Measurements from ENCODE around the gene CTSH.
"Not testable (repeated sequence)": the region's sequence is repeated elsewhere in the genome, so short reads cannot be mapped to it uniquely, and the experiment has no call there.

The CTSH gene

DNA sequence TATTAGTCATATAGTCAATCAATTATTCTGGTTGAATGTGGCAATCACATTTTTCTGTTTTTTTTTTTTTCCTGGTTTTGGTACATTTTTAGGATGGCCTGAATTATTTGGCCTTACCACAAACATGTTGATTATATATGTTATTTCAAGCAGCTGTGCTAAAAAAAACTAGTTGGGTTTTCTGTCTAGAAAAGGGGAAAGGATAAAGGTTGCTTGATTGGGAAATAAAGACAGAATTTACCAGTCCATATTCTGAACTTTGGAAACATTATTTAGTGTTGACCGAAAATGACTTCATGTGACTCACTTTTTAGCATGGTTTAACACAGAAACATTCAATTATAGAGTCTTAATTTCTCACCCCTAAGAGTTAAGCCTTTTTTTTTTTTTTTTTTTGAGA lies 64.0 kb downstream of the CTSH start:
- no peak for DNase-seq (ENCODE audit: low read depth)

DNA sequence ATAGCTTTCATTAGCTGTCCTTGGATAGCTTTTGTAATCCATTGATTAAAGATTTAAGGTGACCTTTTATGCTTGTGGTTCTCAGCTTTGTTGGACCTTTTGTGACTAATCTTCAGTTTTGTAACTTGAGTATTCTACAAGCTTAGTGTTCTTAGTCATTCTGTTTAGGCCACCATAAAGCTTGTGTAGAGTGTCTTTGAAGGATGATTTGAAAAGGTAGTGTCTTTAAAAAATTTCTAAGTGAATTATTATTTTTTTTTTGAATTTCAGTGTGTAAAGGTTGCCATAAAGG lies 64.7 kb downstream of the CTSH start:
- DNase-seq (ENCODE audit: low read depth), result no peak

DNA sequence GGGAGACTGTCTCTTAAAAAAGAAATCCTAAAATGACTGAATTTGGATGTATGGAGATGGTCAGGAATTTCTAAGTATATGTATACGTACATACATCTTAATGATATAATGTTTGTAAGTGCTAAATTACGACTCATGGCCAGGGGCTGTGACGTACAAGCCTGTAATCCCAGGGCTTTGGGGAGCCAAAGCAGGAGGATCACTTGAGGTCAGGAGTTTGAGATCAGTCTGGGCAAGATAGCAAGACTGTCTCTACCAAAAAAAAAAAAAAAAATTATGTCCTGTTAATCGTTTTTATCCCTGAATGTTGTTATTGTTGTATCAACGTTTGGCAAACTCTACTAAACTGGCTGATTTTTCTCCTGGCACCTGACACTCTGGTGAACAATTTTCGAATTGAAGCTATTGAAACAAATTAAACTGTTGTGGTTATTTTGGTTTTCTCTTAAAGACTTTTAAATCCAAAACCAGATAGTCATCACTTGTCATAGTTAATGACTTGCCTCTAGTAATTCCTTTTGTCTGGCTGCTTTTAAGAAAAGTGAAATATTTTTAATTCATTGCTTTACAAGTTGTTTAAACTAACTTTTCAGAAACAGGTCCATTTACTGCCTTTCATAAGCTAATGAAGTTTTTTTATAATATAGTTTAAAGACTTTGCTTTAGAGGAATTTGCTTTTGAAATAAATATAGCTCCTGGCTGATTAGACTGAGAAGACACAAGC lies 65.2 kb downstream of the CTSH start:
- DNase-seq (ENCODE audit: low read depth), result no peak

DNA sequence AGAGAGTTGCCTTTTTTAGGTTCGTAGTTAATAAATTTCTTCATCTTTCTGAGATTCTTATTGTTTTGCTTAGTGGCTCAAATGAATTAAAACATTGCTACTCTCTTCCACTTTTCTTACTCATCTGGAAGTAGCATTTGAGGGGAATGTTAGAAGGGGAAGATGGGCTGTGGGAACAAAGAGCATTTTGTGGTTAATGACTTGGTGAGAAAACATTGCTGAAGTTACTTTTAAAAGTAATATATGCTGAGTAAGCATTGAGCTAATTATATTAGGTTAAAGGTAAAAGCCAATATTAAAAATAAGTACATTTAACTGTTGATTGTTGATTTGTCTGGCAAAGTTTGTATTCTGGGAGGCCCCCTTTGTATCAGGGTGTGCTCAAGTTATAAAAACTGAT lies 66.5 kb downstream of the CTSH start:
- no peak for DNase-seq (ENCODE audit: low read depth)

DNA sequence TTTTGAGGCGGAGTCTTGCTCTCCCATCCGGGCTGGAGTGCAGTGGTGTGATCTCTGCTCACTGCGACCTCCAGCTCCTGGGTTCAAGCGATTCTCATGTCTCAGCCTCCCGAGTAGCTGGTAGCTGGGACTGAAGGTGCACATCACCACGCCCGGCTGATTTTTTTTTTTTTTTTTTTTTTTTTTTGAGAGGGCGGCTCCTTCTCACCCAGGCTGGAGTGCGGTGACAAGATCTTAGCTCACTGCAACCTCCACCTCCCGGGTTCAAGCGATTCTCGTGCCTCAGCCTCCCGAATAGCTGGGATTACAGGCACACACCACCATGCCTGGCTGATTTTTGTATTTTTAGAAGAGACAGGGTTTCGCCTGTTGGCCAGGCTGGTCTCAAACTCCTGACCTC lies 67.9 kb downstream of the CTSH start:
- DNase-seq (ENCODE audit: low read depth), result not testable (repeated sequence)

DNA sequence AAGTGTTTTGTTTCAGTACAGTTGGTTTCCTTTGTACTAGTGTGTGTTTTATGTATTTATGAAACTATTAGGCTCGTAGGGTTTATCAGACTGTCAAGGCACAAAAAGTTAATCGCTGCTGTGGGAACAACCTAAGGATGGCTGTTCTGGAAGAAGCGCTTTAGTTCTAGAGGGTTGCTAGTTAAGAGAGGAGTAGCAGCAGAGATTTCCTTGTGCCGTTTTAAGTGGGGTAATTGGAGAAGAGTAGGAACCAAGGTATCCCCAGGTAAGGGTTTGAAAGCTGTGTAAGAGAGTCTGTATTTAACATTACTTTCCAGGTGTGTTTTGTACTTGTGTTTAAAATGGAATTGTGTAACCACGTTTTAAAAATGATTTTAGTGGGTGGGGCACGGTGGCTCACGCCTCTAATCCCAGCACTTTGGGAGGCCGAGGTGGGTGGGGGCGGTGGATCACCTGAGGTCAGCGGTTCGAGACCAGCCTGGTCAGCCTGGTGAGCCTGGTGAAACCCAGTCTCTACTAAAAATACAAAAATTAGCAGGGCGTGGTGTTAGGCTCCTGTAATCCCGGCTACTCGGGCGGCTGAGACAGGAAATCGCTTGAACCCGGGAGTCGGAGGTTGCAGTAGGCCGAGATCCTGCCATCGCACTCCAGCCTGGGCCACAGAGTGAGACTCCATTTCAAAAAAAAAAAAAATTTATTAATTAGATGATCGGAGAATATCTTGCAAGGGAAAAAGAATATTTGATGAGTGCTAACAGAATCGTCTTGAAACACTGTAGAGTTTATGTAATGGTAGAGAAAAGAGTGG lies 69.5 kb downstream of the CTSH start:
- no peak for DNase-seq (ENCODE audit: low read depth)

DNA sequence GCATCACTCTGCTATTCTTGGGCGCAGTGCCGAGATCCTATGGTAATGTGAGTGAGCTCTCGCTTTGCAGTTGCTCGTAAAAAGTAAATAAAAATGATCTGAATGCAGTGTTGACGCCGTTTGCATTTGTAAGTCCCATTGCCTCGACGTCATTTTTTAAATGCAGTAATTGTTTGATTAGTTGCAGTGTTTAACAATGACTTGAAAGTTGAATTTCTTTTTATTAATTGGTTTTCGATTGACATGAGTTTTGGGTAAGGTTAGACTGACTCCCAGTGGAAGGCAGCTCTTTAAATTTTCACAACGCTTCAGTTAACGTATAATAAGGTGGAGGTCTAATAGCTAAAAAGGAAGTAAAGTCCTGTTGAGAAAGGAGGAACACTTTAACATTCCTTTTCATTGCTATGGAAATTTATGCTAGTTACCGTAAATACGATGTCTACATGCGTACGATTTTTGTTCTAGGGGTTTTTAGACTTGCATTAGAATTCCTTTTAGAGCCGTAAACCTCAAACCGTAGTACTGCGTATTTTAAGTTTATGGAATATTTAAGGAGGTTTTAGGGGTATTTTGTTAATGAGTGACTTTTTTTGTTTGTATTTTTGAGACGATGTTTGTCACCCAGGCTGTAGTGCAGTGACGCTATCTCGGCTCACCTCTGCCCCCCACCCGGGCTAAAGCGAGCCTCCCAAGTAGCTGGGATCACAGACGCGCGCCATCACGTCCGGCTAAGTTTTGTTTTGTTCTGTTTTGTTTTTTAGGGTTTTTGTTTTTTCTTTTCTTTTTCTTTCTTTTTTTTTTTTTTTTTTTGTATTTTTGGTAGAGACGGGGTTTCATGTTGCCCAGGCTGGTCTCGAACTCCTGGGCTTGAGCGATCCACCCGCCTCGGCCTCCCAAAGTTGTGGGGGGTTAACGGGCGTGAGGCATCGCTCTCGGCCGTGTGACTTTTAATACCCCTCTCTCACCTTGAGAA lies 70.8 kb downstream of the CTSH start:
- peak; percentile 15 for DNase-seq (ENCODE audit: low read depth)

DNA sequence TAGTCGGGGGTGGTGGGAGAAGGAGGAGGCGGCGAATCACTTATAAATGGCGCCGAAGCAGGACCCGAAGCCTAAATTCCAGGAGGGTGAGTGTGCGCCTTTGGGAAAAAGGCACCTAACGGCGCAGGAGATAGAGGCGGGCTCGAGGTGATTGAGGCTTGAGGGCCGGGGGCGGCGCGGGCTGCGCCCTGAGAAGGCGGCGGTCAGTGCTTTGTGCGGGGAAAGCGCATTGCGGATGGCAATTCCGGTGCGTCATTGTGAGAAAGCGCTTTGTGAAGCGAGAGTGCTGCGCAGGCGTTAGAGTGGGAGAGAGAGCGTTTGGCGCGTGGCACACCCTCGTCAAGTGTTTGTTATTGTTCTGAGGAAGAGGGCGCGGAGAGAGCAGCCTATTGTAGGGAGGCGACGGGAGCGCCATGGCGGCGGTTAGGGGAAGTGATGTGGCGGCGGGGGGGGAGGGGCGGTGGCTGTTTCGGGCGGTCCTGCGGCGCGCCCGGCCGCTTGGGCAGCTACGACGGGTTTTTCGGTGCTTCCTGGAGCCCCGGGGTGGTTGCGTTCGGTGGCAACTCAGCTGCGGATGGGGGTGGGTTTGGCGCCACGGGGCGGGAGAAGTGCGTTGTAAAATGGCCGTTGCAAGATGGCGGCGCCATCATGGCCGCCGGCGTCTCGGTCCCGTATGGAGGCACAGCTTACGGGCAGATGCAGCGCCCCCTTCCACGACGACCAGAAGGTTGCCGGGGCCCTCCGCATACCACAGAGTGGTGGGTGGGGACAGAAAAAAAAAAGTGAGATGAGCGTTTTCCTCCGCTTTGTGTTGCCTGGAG lies 71.7 kb downstream of the CTSH start:
- DNase-seq (ENCODE audit: low read depth), result peak; percentile 78

DNA sequence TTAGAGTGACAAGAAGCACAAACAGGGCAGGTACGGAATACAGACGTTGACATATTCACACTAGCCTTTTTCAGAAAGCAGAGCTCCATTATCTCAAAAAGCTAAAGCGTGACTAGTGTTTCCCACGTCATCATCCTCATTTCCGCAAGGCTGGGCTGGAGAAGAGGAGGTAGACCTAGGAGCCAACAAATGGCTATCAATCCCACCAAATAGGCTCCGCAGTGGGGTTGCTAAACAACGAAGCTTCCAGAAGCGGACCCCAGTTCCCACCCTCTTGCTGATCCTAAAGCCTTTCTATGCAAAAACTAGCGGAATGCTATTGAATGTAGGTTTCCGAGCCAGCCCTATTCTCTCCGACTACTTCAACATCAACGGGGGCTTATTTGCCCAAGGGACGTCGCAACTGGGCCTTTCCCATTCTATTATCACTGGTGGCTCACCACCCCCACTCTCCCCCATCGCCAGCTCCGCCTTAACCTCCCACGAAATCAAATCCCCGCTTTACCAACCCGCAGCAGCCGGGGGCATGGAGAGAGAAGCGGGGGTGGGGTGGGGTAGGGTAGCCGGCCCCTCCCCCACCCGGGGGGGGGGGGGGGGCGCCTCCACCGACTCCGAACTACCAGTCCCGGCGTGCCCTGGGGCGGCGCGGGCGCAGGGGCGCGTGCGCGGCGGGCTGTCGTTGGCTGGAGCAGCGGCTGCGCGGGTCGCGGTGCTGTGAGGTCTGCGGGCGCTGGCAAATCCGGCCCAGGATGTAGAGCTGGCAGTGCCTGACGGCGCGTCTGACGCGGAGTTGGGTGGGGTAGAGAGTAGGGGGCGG lies 72.5 kb downstream of the CTSH start, which contains the start of gene MORF4L1:
TSS of gene MORF4L1 (plus strand) at position 736 of the 817 bp plus-strand sequence. CDS start 128 bp downstream, outside the sequence.
- DNase-seq (ENCODE audit: low read depth), result peak; percentile 97

DNA sequence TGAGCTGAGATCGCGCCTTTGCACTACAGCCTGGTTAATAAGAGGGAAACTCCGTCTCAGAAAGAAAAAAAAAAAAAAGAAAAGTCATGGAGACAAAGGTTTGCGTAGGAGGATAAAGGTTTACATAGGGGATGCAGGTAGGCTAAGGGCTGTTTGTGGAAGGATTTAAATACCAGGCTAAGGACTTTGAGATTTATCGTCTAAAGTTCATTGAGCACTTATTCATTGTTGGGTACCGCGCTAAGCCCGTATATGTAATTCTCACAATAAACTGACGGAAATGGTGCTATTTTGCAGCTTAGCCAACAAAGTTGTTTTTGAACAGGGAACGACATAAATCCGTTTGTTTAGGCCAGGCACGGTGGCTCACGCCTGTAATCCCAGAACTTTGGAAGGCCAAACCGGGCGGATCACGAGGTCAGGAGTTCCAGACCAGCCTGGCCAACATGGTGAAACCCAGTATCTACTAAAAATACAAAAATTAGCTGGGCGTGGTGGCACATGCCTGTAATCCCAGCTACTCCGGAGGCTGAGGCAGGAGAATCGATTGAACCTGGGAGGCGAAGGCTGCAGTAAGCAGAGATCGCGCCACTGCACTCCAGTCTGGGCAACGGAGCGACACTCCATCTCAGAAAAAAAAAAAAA lies 73.2 kb downstream of the CTSH start:
- DNase-seq (ENCODE audit: low read depth), result not testable (repeated sequence)
